ENCODE results near the gene KRT1.
"Not testable (repeated sequence)": the region's sequence is repeated elsewhere in the genome, so short reads cannot be mapped to it uniquely, and the experiment has no call there.

The KRT1 gene

GRCh38 chr12:52680363-52680762, at the start of gene KRT1:
TSS of gene KRT1 (minus strand) at chr12:52680407. CDS start at chr12:52680348, 59 bp downstream.
- DNase-seq, result no peak

GRCh38 chr12:52729147-52729546, 48.9 kb upstream of the KRT1 start:
- no peak for DNase-seq

- no peak for DNase-seq
These were observed 48.2 kb upstream of the KRT1 start for GRCh38 chr12:52728374-52728773.

DNA sequence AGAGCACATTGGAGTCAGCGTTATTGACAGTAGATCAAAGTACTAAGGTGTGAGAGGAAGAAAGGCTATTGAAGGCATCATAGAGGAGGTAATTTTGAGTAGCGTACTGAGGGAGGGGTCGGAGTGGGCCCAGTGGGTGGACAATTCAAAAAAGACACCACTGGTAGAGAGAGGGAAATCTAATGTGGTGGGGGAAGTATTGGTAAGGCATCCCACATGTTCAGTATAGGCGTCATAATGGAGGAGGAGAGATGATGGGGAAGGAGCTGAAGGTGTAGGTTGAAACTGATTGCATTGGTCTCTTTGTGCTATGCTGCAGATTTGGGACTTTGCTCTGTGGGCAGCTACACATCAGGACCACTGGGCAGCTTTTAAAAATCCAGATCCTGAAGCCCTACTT, 46.8 kb upstream of the KRT1 start:
- DNase-seq, result no peak

DNA sequence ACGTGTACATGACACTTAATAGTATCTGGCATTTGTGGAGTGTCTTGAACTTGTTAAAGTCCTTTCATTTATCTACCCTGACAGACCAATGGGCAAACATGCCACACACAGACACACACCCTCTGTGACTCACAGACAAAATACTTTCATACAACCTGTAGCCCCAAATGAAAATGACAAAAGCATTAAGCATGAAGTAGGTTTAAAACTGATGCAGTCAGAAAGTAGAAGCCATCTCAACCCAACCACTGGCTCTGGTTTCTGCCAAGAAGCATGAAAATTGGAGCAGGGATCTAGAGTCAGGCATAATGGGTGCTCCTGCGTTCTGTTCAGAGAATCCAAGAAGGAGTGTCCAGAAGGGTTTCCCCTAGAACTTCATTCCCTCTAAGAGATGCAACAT, 46.2 kb upstream of the KRT1 start:
- DNase-seq, result no peak

DNA sequence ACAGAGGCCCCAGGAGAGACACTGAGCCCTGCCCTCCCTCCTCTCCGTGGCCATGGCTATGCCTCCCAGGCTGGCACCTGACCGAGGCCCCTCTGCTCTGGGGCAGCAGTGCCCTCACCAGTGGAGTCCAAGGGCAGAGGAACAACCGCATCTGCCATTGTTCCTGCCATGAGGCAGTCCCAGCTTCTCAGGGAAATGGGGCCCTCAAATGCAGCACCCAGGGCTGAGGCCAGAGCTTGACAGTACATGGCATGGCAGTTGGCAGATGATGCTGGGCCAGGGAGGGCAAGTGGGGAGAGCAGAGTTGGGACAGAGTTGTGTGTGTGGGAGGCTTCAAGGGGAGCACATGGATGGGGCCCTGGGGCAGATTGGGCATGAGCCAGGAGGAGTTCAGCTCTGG, 44.2 kb upstream of the KRT1 start:
- DNase-seq, result no peak

DNA sequence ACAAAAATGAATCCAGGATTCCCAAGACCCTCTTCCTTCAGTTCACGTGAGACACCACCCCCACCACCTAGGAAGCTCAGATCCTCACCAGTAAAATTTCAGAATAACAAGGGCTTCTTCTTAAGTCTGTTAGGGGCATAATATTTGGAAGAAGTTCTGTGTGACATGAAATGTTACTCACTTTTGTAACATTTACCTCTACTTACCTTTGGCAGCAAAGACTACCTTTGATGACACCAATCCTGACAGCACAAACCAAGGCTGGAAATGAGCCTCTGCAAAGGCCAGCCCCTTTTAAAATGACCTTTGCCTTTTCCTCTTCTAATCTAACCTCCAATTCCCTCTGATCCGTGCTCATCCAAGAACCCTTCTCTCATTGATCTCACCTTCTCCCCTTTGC, 42.5 kb upstream of the KRT1 start:
- DNase-seq, result no peak

- DNase-seq, result no peak
These were observed 41.7 kb upstream of the KRT1 start for GRCh38 chr12:52721838-52722470.

DNA sequence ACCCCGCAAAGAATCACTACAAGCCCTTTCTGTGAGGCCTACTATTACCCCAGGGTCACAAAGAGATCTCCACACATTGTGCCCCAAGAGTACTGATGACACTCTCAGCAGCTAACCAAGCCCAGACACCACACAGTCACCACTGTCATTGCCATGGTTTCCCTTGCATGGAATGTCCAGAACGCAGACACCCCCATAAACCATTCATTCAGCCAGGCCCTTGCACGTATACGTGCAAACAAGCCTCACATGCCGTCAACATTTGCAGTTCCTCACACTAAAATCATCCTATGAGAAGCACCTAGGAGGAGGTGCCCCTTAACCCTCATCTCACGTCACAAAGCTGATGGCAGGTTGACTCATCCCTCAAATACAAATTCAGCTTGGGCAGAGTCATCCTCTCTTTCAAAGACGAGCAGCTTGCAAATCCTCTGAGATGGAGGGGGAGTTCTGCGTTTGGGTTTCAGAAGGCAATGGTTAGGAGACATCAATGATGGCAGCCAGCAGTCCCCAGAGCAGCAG, 40.2 kb upstream of the KRT1 start:
- no peak for DNase-seq

DNA sequence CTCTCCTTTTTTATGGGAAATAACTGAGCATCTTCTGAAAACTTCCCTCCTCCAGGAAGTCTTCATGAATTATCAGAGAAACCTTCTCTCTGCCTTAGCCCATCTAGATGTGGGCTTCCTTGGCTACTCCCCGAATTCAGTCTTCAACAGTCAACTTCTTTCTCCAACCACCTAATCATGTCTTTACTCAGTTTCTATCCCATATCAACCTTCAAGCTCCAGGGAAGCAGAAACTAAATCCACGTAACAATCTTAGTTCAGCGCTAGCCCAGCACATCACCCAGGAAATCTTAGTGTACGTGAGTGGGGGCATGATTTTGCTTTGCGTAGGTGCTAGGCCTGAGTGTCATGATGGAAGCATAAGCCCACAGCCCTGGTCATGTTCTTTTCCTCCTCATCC, 35.9 kb upstream of the KRT1 start:
- DNase-seq, result no peak

- DNase-seq, result no peak
These were observed 35.2 kb upstream of the KRT1 start for GRCh38 chr12:52715416-52715815.

DNA sequence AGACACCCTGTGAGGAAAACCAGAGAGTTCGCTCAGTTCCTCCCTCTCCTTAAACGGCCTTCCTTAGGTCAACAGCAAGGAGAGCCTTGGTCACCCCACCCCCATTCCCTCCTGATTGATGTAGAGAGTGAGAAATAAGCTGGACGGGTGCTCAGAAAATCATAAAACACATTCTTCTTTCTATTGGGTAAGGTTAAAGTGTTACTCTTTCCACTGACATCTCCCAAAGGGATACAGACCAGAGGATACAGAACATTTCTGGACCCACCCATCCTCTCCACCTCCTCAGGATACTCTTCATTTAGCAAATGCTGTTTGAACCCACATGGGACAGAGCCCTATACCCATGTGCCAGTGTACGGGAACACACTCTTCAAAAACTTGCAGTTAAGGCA, 34.7 kb upstream of the KRT1 start:
- no peak for DNase-seq

GRCh38 chr12:52713960-52714886, 34.0 kb upstream of the KRT1 start:
- DNase-seq, result no peak

DNA sequence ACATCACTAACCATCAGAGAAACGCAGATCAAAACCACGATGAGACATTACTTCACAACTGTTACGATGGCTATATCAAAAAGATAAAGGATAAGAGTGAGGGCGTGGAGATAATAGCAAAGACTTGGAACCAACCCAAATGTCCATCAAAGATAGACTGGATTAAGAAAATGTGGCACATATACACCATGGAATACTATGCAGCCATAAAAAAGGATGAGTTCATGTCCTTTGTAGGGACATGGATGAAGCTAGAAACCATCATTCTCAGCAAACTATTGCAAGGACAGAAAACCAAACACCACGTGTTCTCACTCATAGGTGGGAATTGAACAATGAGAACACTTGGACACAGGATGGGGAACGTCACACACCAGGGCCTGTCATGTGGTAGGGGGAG, 31.9 kb upstream of the KRT1 start:
- DNase-seq, result not testable (repeated sequence)

DNA sequence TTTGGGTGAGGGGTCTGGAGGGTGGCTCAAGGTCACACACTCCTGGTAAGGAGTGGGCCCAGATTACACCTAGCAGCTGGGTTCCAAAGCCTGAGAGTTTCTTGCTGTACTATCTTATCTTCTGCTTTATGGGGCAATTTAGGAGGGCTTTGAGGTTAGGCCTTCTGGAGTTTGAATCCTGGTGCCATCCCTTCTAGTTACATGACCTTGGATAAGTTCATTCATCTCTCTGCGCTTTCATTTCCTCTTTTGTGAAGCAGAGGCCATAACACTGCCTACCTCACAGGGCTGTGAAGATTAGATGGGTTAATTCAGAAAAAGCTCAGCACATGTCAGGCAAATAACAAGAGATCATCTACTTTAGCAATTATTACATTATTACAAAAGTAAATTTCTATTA, 30.5 kb upstream of the KRT1 start:
- DNase-seq, result no peak

DNA sequence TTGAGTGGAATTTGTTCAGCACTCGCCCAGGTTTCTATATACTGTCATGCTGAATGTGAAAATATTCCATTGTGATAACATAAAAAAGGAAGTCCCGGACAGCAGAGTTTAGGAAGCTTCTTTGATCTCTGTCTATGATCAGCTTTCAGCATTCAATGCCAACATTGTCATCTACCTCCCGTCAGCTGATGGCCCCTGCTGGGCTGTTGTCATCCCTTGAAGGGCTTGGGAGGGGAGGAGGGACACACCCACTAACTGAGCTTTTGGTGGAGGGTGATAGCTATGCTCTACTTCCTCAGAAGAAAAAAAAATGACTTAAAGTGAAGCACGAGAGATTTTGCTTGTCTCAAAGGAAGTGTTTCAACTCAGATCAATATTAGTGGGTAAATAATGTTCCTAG, 27.8 kb upstream of the KRT1 start:
- DNase-seq, result no peak

- DNase-seq, result no peak
These were observed 24.3 kb upstream of the KRT1 start for GRCh38 chr12:52704464-52704863.

- no peak for DNase-seq
These were observed 23.7 kb upstream of the KRT1 start for GRCh38 chr12:52703878-52704277.

GRCh38 chr12:52703424-52703823, 23.2 kb upstream of the KRT1 start, which contains the start of gene KRT77:
TSS of gene KRT77 (minus strand) at chr12:52703524. CDS start at chr12:52703434, 90 bp downstream.
- no peak for DNase-seq

- no peak for DNase-seq
These were observed 22.1 kb upstream of the KRT1 start for GRCh38 chr12:52702338-52702737.

DNA sequence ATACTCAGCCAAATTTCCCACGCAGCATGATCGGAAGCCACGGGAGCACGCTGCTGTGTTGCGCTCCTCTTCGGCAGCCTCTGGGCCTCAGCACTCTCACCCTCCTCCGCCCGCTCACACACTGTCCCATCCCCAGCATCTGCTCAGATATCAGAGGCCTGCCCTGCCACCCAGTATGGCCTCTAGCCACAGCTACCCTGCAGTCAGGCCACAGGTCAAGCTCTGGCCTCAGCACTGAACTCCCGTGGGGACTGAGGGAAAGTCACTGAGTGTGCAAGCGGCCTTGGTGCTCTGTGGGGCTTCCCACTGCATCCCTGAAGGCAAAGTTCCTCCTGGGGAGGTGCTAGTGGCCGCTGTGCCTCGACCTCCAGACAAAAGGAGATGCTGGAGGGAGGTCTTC, 21.1 kb upstream of the KRT1 start:
- DNase-seq, result no peak

- DNase-seq, result no peak
These were observed 19.8 kb upstream of the KRT1 start for GRCh38 chr12:52699960-52700359.

- no peak for DNase-seq
These were observed 19.2 kb upstream of the KRT1 start for GRCh38 chr12:52699373-52699772.

All from NCI-H2171 (cell line).